Muscle layer of colon (tissue), 2 donors: Measurements from ENCODE around the gene ERF.
"Not testable (repeated sequence)": the region's sequence is repeated elsewhere in the genome, so short reads cannot be mapped to it uniquely, and the experiment has no call there.

ENCODE experiments used
- H3K27ac ChIP-seq: one replicate; pipeline ENCODE4 v1.7.0; 2013; ENCODE audit warnings: low read depth, mild to moderate bottlenecking, low read length, moderate library complexity
- H3K27me3 ChIP-seq, 2 donors: one replicate each; pipeline ENCODE4 v1.7.0; 2013; ENCODE audit warnings: low read length in 2 of 2, mild to moderate bottlenecking in 2 of 2; ENCODE audit not compliant: insufficient read depth in 2 of 2, control insufficient read depth in 1 of 2
- H3K36me3 ChIP-seq: one replicate; pipeline ENCODE4 v1.7.0; 2013; ENCODE audit warnings: mild to moderate bottlenecking, low read length; ENCODE audit not compliant: insufficient read depth
- H3K4me1 ChIP-seq: one replicate; pipeline ENCODE4 v1.7.0; 2013; ENCODE audit warnings: mild to moderate bottlenecking, low read length; ENCODE audit not compliant: insufficient read depth
- H3K4me3 ChIP-seq, 2 donors: one replicate each; pipeline ENCODE4 v1.7.0; 2013; ENCODE audit warnings: low read length in 2 of 2, low read depth in 1 of 2, mild to moderate bottlenecking in 1 of 2, moderate library complexity in 1 of 2
- H3K9ac ChIP-seq: one replicate; pipeline ENCODE4 v1.7.0; 2013; ENCODE audit warnings: low read length
- H3K9me3 ChIP-seq: one replicate; pipeline ENCODE4 v1.7.0; 2013; ENCODE audit warnings: mild to moderate bottlenecking, low read length
- donor health status: abdominal sarcoma.
- donor health status: Adenocarcinoma of cecum.

ERF gene

DNA sequence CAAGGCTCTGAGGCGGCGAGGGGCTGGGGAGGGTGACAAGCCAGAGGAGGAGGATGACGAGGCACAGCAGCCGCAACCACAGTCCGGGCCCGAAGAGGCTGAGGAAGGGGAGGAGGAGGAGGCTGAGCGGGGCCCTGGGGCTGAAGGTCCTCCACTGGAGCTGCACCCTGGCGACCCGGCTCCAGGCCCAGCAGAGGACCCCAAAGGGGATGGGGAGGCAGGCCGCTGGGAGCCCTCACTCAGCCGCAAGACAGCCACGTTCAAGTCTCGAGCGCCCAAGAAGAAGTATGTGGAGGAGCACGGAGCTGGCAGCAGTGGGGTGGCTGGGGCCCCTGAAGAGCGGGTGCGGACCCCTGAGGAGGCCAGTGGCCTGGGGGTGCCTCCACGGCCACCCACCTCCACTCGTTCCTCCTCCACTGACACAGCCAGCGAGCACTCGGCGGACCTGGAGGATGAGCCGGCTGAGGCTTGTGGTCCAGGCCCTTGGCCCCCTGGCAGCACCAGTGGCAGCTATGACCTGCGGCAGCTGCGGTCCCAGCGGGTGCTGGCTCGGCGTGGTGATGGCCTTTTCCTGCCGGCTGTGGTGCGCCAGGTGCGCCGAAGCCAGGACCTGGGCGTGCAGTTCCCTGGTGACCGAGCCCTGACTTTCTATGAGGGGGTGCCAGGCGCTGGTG is 17.1 kb upstream of the ERF start:
- H3K9ac ChIP-seq, result no peak overlapping the region
- no peak overlapping the region for H3K4me3 ChIP-seq
- peak overlapping the region; percentile 56 for H3K27ac ChIP-seq
- H3K4me1 ChIP-seq, result peaks cover 41% of the 10 kb centered on the region
- no peaks in the 10 kb centered on the region for H3K27me3 ChIP-seq
- H3K9me3 ChIP-seq, result no peaks in the 10 kb centered on the region
- H3K36me3 ChIP-seq, result peaks cover 25% of the 10 kb centered on the region

DNA sequence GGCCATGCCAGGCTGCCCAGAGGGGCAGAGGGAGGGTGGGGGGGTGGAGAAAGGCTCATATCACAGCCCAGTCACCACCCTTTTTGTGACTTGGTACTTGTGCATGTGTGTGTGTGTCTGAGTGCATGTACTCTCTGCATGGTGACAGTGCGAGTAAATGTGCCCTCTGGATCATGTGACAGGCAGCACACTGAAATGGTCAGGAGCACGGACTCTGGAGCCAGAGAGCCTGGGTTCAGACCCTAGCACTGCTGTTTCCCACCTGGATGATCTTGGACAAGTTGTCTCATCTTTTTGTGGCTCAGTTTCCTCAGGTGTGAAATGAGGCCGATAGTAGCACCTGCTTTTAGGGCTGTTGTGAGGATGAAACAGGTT is 16.1 kb upstream of the ERF start:
- H3K36me3 ChIP-seq, result peaks cover 25% of the 10 kb centered on the region
- H3K27me3 ChIP-seq, result no peaks in the 10 kb centered on the region
- peaks cover 36% of the 10 kb centered on the region for H3K4me1 ChIP-seq
- H3K27ac ChIP-seq, result peak overlapping the region; percentile 95
- H3K9ac ChIP-seq, result peak overlapping the region; percentile 71
- peak overlapping the region in 1 of 2 donors; percentile 87 for H3K4me3 ChIP-seq
- no peaks in the 10 kb centered on the region for H3K9me3 ChIP-seq

DNA sequence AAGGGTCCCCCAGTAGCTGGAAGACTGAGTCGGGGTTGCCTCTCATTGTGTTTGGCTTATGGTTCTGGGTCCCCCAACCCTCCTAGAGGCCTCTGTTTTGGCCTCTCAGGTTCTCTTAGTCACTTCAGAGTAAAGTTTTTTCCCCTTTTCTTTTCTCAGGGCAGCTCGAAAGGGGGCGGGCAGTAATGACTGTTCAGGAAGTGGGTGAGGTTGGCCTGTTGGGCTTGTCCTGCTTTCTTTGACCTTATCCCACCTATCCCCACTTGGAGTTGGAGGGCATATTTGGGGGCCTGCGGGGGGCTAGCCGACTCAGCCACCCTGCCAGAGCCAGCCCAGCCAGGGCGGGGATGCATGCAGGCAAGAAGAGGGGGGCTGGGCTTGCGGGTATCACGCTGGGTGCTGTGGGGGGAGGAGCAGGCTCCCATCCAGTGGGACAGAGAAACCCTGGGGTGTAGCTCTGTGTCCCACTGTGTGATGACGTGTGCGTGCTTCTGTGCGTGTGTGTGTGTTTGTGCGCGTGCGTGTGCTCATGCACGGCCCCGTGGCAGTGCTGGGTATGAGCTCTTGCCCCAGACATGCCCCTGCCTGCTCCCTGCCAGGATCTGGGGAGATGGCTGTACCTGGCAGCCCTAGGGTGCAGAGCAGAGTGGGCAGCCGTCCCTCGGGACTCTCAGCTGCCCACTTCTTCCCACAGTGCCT is 15.6 kb upstream of the ERF start:
- Histone ChIP-seq H3K27me3 (no peaks in the 10 kb centered on the region), H3K36me3 (peaks cover 25% of the 10 kb centered on the region), H3K4me1 (peaks cover 36% of the 10 kb centered on the region)

DNA sequence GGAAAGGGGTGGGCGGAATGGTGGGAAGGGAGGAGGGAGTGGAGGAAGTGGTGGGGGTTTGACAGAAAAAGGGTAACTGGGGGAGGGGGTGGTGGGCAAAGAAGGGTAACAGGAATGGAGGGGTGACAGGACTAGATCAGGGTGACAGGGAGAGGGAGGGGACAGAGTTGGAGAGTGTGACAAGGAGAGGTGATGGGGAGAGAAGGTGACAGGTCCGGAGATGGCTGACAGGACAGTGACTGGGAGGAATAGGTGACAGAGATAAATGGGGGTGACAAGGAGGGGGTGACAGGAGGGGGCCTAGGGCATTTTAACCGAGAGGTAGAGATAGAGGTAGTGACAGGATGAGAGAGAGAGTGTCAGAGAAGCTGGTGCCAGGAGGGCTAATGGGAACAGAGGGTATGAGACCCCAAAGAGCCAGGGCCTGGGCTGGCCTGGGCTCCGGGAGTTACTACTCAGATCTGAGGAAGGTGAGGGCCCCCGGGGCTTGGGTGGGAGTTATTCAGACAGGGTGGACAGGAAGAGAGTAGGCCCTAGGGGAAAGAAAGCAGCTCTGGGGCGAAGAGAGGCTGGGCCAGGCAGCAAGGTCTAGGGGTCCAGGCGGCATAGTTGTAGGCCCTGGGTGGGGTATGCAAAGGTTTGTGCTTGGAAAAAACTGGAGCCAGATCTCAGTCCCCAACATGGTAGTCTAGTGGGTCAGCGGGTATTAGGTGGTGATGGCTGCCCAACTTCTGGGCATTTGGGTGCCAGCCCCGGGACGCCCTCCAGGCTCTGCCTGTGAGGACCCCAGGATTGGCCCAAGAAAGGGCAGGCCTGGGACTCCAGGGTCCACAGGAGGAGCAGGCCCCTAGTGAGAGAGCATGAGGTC is 14.8 kb upstream of the ERF start:
- peak overlapping the region; percentile 66 to 87 for H3K4me3 ChIP-seq
- peaks cover 29% of the 10 kb centered on the region for H3K4me1 ChIP-seq
- no peaks in the 10 kb centered on the region for H3K27me3 ChIP-seq
- peaks cover 19% of the 10 kb centered on the region for H3K36me3 ChIP-seq
- H3K9me3 ChIP-seq, result no peaks in the 10 kb centered on the region
- H3K9ac ChIP-seq, result peak overlapping the region; percentile 99
- peak overlapping the region; percentile 95 for H3K27ac ChIP-seq

More for the DNA sequence above, 15.6 kb upstream of the ERF start:
- no peaks in the 10 kb centered on the region for H3K9me3 ChIP-seq
- H3K9ac ChIP-seq, result peak overlapping the region; percentile 99
- peak overlapping the region; percentile 66 to 87 for H3K4me3 ChIP-seq
- peak overlapping the region; percentile 95 for H3K27ac ChIP-seq

DNA sequence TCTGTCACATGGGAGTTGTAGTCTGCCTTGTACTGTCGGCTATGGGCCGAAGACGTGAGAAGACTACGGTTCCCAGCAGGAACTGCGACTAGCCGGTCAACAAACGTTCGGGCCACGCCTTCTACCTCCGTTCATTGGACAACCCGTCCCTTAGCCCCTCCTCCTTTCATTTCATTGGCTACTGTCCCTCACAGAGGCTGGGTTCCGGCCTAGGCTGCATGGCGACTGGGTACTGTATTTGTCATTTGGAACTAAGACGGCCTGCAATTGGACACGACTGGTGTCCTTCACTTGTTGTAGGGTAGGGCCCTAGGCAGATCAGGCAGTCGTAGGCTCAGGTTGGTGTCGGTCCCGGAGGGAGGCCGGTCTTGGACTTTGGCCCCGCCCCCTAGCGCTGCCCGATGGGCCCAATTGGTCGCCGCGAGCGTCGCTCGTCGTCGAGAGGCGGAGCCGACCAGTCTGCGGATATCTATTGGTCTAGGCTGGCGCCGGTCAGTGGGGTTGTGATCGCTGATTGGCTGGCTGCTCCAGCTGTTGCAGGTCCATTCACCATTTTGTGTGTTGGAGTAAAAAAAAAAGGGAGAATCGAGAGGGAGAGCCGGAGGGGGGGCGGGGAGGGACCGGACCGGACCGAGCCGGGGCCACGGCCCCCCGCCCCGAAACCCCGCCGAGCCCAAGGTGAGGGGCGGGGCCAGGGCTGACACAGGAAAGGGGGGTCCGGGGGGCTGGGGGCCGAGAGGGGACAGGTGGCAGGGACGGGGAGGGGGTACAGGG is 14.0 kb upstream of the ERF start, which contains the start of gene CIC:
Gene CIC (plus strand): TSS at position 549 of the 774 bp plus-strand sequence. CDS start 2,532 bp downstream, outside the sequence.
- H3K27me3 ChIP-seq, result no peaks in the 10 kb centered on the region
- peaks cover 25% of the 10 kb centered on the region for H3K4me1 ChIP-seq
- H3K36me3 ChIP-seq, result peaks cover 12% of the 10 kb centered on the region
- H3K9ac ChIP-seq, result peak within 1 kb of the TSS; percentile 99
- no peaks in the 10 kb centered on the region for H3K9me3 ChIP-seq
- peak within 1 kb of the TSS; percentile 98 for H3K27ac ChIP-seq
- H3K4me3 ChIP-seq, result peak within 1 kb of the TSS; percentile 76 to 87

DNA sequence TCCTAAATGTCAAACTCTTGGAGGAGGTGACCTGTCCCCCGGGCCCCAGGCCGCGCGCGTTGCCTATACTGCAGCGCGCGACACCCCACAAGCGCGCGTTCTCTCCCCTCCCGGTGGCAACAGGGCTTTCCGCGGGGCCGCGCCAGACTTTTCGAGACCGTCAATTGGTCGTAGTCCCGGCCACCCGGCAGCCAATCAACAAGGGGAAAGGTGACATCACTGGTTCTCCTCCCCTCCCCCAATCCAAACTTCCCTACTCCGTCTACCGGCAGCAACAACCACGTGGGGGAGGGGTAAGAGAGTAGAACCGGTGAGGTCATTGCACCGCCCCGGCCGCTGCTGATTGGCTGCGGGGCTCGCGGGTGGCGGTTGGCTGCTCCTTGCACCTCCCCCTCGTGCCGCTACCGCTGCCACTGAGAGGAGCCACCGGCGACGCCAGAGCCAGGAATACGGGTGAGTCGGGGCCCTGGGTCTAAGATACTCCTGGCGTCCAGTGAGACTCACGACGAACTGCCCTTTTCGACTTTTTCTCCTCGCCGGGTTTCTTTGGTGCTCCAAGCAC is 13.3 kb upstream of the ERF start:
- H3K9ac ChIP-seq, result peak overlapping the region; percentile 75
- peaks cover 7% of the 10 kb centered on the region for H3K36me3 ChIP-seq
- no peaks in the 10 kb centered on the region for H3K9me3 ChIP-seq
- H3K4me1 ChIP-seq, result peaks cover 25% of the 10 kb centered on the region
- peak overlapping the region; percentile 76 for H3K4me3 ChIP-seq
- H3K27me3 ChIP-seq, result no peaks in the 10 kb centered on the region
- H3K27ac ChIP-seq, result peak overlapping the region; percentile 98

DNA sequence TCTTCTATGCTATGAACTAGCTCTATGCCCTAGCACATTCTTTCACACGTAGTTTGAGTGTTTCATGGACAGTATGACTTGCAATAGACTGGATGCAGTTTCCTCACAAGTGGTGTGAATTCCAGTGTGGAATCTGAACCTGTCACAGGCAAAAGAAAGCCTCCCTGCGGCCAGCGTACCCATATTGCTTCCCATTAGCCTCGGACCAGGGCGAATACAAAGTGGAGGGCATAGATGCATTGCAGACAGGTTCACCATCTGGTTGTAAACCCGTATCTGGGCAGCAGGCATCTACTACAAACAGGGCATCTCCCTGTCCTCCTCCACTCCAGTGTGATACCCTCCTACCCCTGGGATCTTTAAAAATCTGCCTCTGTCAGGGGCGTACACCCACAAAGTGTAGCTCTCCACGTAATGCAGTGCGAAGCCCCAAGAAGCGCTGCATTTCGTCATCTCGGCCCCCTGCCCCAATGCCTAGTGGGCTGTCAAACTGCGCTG is 12.8 kb upstream of the ERF start:
- Histone ChIP-seq H3K27ac (peak overlapping the region; percentile 98), H3K9me3 (no peaks in the 10 kb centered on the region), H3K9ac (peak overlapping the region; percentile 75), H3K36me3 (peaks cover 7% of the 10 kb centered on the region), H3K4me3 (peak overlapping the region; percentile 45 to 76), H3K4me1 (peaks cover 25% of the 10 kb centered on the region), H3K27me3 (no peaks in the 10 kb centered on the region)

DNA sequence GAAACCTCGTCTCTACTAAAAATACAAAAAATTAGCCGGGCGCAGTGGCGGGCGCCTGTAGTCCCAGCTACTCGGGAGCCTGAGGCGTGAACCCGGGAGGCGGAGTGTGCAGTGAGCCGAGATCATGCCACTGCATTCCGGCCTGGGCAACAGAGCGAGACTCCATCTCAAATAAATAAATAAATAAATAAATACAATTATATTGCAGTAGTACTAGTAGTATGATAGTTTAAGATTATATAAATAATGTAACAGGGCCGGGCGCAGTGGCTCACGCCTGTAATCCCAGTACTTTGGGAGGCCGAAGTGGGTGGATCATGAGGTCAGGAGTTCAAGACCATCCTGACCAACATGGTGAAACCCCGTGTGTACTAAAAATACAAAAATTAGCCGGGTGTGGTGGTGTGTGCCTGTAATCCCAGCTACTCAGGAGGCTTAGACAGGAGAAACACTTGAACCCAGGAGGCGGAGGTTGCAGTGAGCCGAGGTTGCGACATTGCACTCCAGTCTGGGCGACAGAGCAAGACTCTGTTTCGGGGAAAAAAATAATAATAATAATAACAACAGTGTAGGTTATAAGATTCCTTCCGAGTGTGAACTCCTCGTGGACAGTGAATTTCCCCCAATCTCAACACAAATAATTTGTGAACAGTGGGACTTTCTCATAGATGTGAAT is 12.1 kb upstream of the ERF start:
- H3K9me3 ChIP-seq, H3K4me3 ChIP-seq, H3K27me3 ChIP-seq, H3K27ac ChIP-seq, H3K36me3 ChIP-seq: not testable (repeated sequence)
- peaks cover 25% of the 10 kb centered on the region for H3K4me1 ChIP-seq
- peak overlapping the region; percentile 75 for H3K9ac ChIP-seq

DNA sequence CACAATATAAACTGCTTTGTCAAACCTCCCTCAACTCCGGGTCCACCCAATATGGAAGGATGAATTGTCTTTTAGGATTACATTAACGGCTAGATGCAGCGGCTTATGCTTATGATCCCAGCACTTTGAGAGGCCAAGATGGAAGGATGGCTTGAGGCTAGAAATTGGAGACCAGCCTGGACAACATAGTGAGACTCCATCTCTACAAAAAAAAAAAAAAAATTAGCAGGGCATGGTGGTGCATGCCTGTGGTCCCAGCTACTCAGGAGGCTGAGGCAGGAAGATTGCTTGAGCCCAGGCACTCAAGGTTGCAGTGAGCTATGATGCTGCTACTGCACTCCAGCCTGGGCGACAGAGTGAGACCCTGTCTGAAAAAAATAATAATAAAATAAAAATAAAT is 11.2 kb upstream of the ERF start:
- H3K36me3 ChIP-seq, H3K4me3 ChIP-seq, H3K27me3 ChIP-seq, H3K9me3 ChIP-seq, H3K9ac ChIP-seq, H3K27ac ChIP-seq: not testable (repeated sequence)
- H3K4me1 ChIP-seq, result peaks cover 20% of the 10 kb centered on the region

DNA sequence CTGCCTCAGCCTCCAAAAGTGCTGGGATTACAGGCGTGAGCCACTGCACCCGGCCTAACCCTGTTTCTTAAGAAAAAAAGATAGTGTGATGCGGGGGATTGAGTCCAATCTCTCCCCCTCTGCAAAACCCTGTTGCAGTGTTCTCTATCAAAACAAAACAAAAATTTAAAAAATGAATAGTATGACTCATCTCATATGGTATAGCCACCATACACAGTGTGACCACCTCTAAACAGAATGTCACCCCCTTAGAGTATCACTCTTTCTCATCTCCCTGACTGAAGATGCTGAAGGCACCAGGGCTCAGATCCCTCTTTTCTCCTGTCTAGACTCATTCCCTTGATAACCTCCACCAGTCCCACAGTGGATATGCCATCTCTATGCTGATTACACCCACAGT is 6.8 kb upstream of the ERF start:
- Histone ChIP-seq H3K36me3 (no peaks in the 10 kb centered on the region), H3K4me3 (no peak overlapping the region), H3K27me3 (no peaks in the 10 kb centered on the region), H3K4me1 (peaks cover under 1% of the 10 kb centered on the region), H3K9ac (no peak overlapping the region), H3K9me3 (no peaks in the 10 kb centered on the region), H3K27ac (no peak overlapping the region)
